Measurements from ENCODE around the gene TTC21B.

DNA sequence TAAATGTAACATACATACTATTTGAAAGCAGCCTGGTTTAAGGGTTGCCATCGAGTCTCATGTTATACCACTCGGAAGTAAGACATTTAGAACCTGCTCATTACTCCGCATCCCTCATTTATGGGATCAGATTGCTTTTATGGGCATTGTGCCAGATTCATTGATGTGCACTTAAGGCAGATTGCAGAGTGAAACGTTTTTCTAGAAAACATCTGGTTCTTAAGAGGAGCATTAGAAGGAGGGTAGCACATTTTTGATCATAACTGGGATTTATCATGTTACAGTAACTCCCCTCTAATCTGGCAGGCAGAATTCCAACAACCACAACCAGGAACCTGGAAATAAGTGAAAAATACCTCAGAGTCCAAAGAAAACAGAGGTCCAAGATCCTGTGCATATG, 85.4 kb downstream of the TTC21B start:
- TF ChIP-seq POLR2A (IDR thresholded peaks at IDR 0.05) (no peak), CTCF (IDR thresholded peaks at IDR 0.05) (no peak)
